K562 (cell line): ENCODE data around the gene TXK.

Source experiments
- CBX5 ChIP-seq: IDR thresholded peaks from 2 replicates; pipeline ENCODE4 v1.6.1; 2014; ENCODE audit warnings: low read depth, borderline replicate concordance
- GATAD2A ChIP-seq: fragments of 450-650 bp; IDR thresholded peaks from 2 replicates; pipeline ENCODE4 v1.6.1; 2017

GRCh38 chr4:48064349-48064748 is 69.7 kb downstream of the TXK start:
- TF ChIP-seq GATAD2A (no peak), CBX5 (no peak)
